MM.1S (cell line): ENCODE results near the gene PDSS2.

Experiments
- EZH2 ChIP-seq: fragments of 300-600 bp; sonication (generic); optimal IDR thresholded peaks from 2 replicates; pipeline ENCODE3; 2017; ENCODE audit warnings: low read depth, mild to moderate bottlenecking, antibody characterized with exemption, low read length, mixed read lengths
- EZH2phosphoT487 ChIP-seq: fragments of 300-600 bp; sonication (generic); IDR thresholded peaks from 2 replicates; pipeline ENCODE4 v1.6.1; 2018; ENCODE audit warnings: antibody characterized with exemption, low read length
- TF ChIP-seq, protein P1 (sequence below): fragments of 300-600 bp; sonication (generic); IDR thresholded peaks from 2 replicates; pipeline ENCODE4 v1.5.1; 2016; ENCODE audit warnings: antibody characterized with exemption, low read length, mixed read lengths

DNA sequence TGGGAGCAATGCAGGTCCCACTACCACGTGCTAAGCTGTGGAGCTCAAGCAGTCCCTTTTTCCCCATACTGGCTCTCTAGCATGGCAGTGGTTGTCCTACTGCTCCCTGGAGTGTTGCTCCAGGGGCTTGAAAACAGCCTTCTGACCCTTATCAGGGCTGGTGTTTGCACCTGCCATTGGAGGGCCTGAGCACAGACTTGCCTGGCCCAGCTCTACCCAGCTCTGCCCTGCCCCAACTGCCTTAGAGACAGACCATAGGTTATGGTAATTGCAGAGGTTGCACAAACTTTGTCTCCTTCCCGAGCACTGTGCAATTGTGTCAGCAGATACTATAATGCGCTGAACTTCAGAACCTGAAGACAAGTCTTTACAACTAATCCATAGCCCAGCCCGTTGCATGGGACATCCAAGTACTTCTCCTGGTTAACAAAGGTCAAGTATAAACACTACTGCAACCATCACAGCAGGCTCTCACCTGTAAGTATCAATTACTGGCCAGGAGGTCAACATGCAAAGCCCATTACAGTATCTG is 58.7 kb downstream of the PDSS2 start:
- TF ChIP-seq, protein P1, sequence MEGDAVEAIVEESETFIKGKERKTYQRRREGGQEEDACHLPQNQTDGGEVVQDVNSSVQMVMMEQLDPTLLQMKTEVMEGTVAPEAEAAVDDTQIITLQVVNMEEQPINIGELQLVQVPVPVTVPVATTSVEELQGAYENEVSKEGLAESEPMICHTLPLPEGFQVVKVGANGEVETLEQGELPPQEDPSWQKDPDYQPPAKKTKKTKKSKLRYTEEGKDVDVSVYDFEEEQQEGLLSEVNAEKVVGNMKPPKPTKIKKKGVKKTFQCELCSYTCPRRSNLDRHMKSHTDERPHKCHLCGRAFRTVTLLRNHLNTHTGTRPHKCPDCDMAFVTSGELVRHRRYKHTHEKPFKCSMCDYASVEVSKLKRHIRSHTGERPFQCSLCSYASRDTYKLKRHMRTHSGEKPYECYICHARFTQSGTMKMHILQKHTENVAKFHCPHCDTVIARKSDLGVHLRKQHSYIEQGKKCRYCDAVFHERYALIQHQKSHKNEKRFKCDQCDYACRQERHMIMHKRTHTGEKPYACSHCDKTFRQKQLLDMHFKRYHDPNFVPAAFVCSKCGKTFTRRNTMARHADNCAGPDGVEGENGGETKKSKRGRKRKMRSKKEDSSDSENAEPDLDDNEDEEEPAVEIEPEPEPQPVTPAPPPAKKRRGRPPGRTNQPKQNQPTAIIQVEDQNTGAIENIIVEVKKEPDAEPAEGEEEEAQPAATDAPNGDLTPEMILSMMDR: no peak
- TF ChIP-seq EZH2: no peak
- no peak for TF ChIP-seq EZH2phosphoT487
